GM19351 (cell line): Measurements from ENCODE around the gene KRTAP12-2.
"Not testable (repeated sequence)": the region's sequence is repeated elsewhere in the genome, so short reads cannot be mapped to it uniquely, and the experiment has no call there.

Experiments
- ATAC-seq: cut with Tn5 transposase; IDR thresholded peaks from one replicate; pipeline ENCODE4 v1.9.1; 2021; ENCODE audit warnings: mild to moderate bottlenecking, moderate library complexity; ENCODE audit not compliant: unreplicated experiment

KRTAP12-2 gene

GRCh38 chr21:44686000-44686781, 19.5 kb upstream of the KRTAP12-2 start:
- no peak for ATAC-seq

- not testable (repeated sequence) for ATAC-seq
Measured at GRCh38 chr21:44685050-44685449, 18.3 kb upstream of the KRTAP12-2 start.

GRCh38 chr21:44684483-44684882, 17.8 kb upstream of the KRTAP12-2 start:
- no peak for ATAC-seq

GRCh38 chr21:44684077-44684476, 17.4 kb upstream of the KRTAP12-2 start:
- no peak for ATAC-seq

- no peak for ATAC-seq
Measured at GRCh38 chr21:44682580-44683151, 15.9 kb upstream of the KRTAP12-2 start.

- ATAC-seq: no peak
Measured at GRCh38 chr21:44681861-44682579, 15.3 kb upstream of the KRTAP12-2 start, which contains the start of gene KRTAP12-1. TSS of gene KRTAP12-1 (minus strand) at chr21:44682163. CDS start at chr21:44682123, 40 bp downstream.

GRCh38 chr21:44681152-44681551, 14.4 kb upstream of the KRTAP12-2 start:
- no peak for ATAC-seq

- no peak for ATAC-seq
Measured at GRCh38 chr21:44677881-44678280, 11.2 kb upstream of the KRTAP12-2 start.

- ATAC-seq: no peak
Measured at GRCh38 chr21:44671911-44672310, 5.2 kb upstream of the KRTAP12-2 start.

GRCh38 chr21:44670642-44671432, 4.1 kb upstream of the KRTAP12-2 start:
- no peak for ATAC-seq

- no peak for ATAC-seq
Measured at GRCh38 chr21:44667612-44668011, 885 bp upstream of the KRTAP12-2 start.

GRCh38 chr21:44664691-44665090, 2.0 kb downstream of the KRTAP12-2 start:
- no peak for ATAC-seq

- ATAC-seq: not testable (repeated sequence)
Measured at GRCh38 chr21:44661567-44661966, 5.2 kb downstream of the KRTAP12-2 start.

- no peak for ATAC-seq
Measured at GRCh38 chr21:44658913-44659595, 7.7 kb downstream of the KRTAP12-2 start.

- ATAC-seq: no peak
Measured at GRCh38 chr21:44658541-44658910, 8.2 kb downstream of the KRTAP12-2 start.

- no peak for ATAC-seq
Measured at GRCh38 chr21:44657635-44658540, 8.8 kb downstream of the KRTAP12-2 start, which contains the start of gene KRTAP12-3. TSS of gene KRTAP12-3 (plus strand) at chr21:44657932. CDS start at chr21:44657980, 48 bp downstream.

- no peak for ATAC-seq
Measured at GRCh38 chr21:44656868-44657267, 9.9 kb downstream of the KRTAP12-2 start.

- no peak for ATAC-seq
Measured at GRCh38 chr21:44654576-44655175, 12.1 kb downstream of the KRTAP12-2 start, which contains the start of gene KRTAP12-4. TSS of gene KRTAP12-4 (minus strand) at chr21:44654659. CDS start at chr21:44654614, 45 bp downstream.
